Neural cell (in vitro differentiated cells): ENCODE results near the gene PRSS35. TPM values are rescaled to one million over a fixed set of nuclear protein-coding genes. Genes with fewer than 3 reads are reported as not detected.
"Not testable (repeated sequence)": the region's sequence is repeated elsewhere in the genome, so short reads cannot be mapped to it uniquely, and the experiment has no call there.

ENCODE experiments used
- H2AFZ ChIP-seq: fragments of 200-600, 300-800 bp; sonication (generic), shearing (Covaris generic); 2 replicates; pipeline ENCODE4 v1.6.0; 2014; ENCODE audit warnings: low read depth, mild to moderate bottlenecking, antibody characterized with exemption, low read length, moderate library complexity
- H3F3A ChIP-seq: fragments of 200-600 bp; shearing (Covaris generic); 2 replicates; pipeline ENCODE4 v1.6.1; 2016; ENCODE audit warnings: mild to moderate bottlenecking, moderate library complexity, mixed read lengths, antibody characterized with exemption, low read length; ENCODE audit not compliant: insufficient read depth, poor library complexity, severe bottlenecking
- H3K27ac ChIP-seq: fragments of 200-600, 300-800 bp; sonication (generic), shearing (Covaris generic); 2 replicates; pipeline ENCODE4 v1.5.1; 2014; ENCODE audit warnings: mild to moderate bottlenecking, low read length, moderate library complexity
- H3K27me3 ChIP-seq: fragments of 300-800, 200-600 bp; sonication (generic), shearing (Covaris generic); 2 replicates; pipeline ENCODE4 v1.6.0; 2014; ENCODE audit warnings: mild to moderate bottlenecking, low read depth, low read length, moderate library complexity; ENCODE audit not compliant: insufficient read depth
- H3K36me3 ChIP-seq: fragments of 300-800, 200-600 bp; sonication (generic), shearing (Covaris generic); 2 replicates; pipeline ENCODE4 v1.5.1; 2014; ENCODE audit warnings: mild to moderate bottlenecking, antibody characterized with exemption, low read length, moderate library complexity; ENCODE audit not compliant: insufficient read depth
- H3K4me2 ChIP-seq: fragments of 300-800, 200-600 bp; sonication (generic), shearing (Covaris generic); 2 replicates; pipeline ENCODE4 v1.6.0; 2014; ENCODE audit warnings: mild to moderate bottlenecking, low read length
- H3K4me3 ChIP-seq: fragments of 300-800, 200-600 bp; sonication (generic), shearing (Covaris generic); 2 replicates; pipeline ENCODE4 v1.5.1; 2014; ENCODE audit warnings: mild to moderate bottlenecking, low read length, moderate library complexity
- H3K79me2 ChIP-seq: fragments of 200-600 bp; shearing (Covaris generic); replicated peaks from 2 replicates; pipeline ENCODE4 v1.6.0; 2014; ENCODE audit warnings: mild to moderate bottlenecking, low read length, moderate library complexity; ENCODE audit not compliant: insufficient read depth
- H3K9ac ChIP-seq: fragments of 300-800, 200-600 bp; sonication (generic), shearing (Covaris generic); 2 replicates; pipeline ENCODE4 v1.6.1; 2016; ENCODE audit warnings: mild to moderate bottlenecking, low read length, mixed read lengths
- H3K9me2 ChIP-seq: fragments of 200-600 bp; shearing (Covaris generic); 2 replicates; pipeline ENCODE4 v1.6.1; 2016; ENCODE audit warnings: mild to moderate bottlenecking, low read length, mixed read lengths; ENCODE audit not compliant: insufficient read depth
- H3K9me3 ChIP-seq: fragments of 200-600, 300-800 bp; sonication (generic), shearing (Covaris generic); 2 replicates; pipeline ENCODE4 v1.6.1; 2016; ENCODE audit warnings: mild to moderate bottlenecking, mixed run types, low read length, moderate library complexity, mixed read lengths
- H4K20me1 ChIP-seq: fragments of 200-600 bp; shearing (Covaris generic); 2 replicates; pipeline ENCODE4 v1.6.1; 2016; ENCODE audit warnings: mild to moderate bottlenecking, mixed run types; ENCODE audit not compliant: insufficient read depth
- CTCF ChIP-seq: fragments of 450-650 bp; IDR thresholded peaks from 2 replicates; pipeline ENCODE4 v1.5.1; 2014; ENCODE audit warnings: antibody characterized with exemption, mild to moderate bottlenecking, moderate library complexity; ENCODE audit not compliant: poor library complexity, severe bottlenecking
- EP300 ChIP-seq: fragments of 450-650 bp; conservative IDR thresholded peaks from 2 replicates; pipeline ENCODE4 v1.6.1; 2014; ENCODE audit warnings: antibody characterized with exemption, mild to moderate bottlenecking, moderate library complexity; ENCODE audit not compliant: poor library complexity, severe bottlenecking
- EZH2 ChIP-seq: fragments of 200-600, 300-800 bp; shearing (Covaris generic), sonication (generic); IDR thresholded peaks from 2 replicates; pipeline ENCODE4 v1.6.1; 2014; ENCODE audit warnings: antibody characterized with exemption, low read length, borderline replicate concordance, mild to moderate bottlenecking; ENCODE audit not compliant: insufficient read depth, poor library complexity, severe bottlenecking
- MXI1 ChIP-seq: fragments of 450-650 bp; conservative IDR thresholded peaks from 2 replicates; pipeline ENCODE4 v1.6.1; 2014; ENCODE audit warnings: antibody characterized with exemption, mild to moderate bottlenecking; ENCODE audit not compliant: poor library complexity, severe bottlenecking
- POLR2AphosphoS5 ChIP-seq: IDR thresholded peaks from 2 replicates; pipeline ENCODE4 v1.6.1; 2012
- RAD21 ChIP-seq: fragments of 450-650 bp; conservative IDR thresholded peaks from 2 replicates; pipeline ENCODE4 v1.6.1; 2014; ENCODE audit warnings: antibody characterized with exemption, mild to moderate bottlenecking, moderate library complexity
- REST ChIP-seq: IDR thresholded peaks from 2 replicates; pipeline ENCODE4 v1.6.1; 2012; ENCODE audit warnings: borderline replicate concordance
- SMC3 ChIP-seq: fragments of 450-650 bp; conservative IDR thresholded peaks from 2 replicates; pipeline ENCODE4 v1.6.1; 2014; ENCODE audit warnings: antibody characterized with exemption, mild to moderate bottlenecking, moderate library complexity; ENCODE audit not compliant: poor library complexity
- TAF1 ChIP-seq: IDR thresholded peaks from 2 replicates; pipeline ENCODE4 v1.6.1; 2012; ENCODE audit warnings: low read depth
- polyA plus RNA-seq: library from polyadenylated mRNA; depleted of rRNA; stranded (reverse); fragments of >200 nt; gene quantifications from 2 replicates; pipeline ENCODE4 v1.2.3, GENCODE V29; 2014

PRSS35 gene
- polyA plus RNA-seq, 1 donor from 2014 or later = 0.32 TPM

- no peak overlapping the region for H2AFZ ChIP-seq
- H3K36me3 ChIP-seq = no peaks in the 10 kb centered on the region
- no peaks in the 10 kb centered on the region for H3K9me2 ChIP-seq
- no peaks in the 10 kb centered on the region for H3K9me3 ChIP-seq
- TF ChIP-seq EP300 = no peak
- no peak for TF ChIP-seq POLR2AphosphoS5
- no peak for TF ChIP-seq SMC3
- no peak for TF ChIP-seq REST
- TF ChIP-seq CTCF = no peak
- TF ChIP-seq MXI1 = no peak
- H3F3A ChIP-seq = no peaks in the 10 kb centered on the region
- H4K20me1 ChIP-seq = no peaks in the 10 kb centered on the region
- H3K79me2 ChIP-seq = no peaks in the 10 kb centered on the region
- no peak overlapping the region for H3K9ac ChIP-seq
- H3K4me3 ChIP-seq = no peak overlapping the region
- H3K27ac ChIP-seq = no peak overlapping the region
- no peak overlapping the region for H3K4me2 ChIP-seq
- H3K27me3 ChIP-seq = no peaks in the 10 kb centered on the region
These were observed 27.3 kb downstream of the PRSS35 start for GRCh38 chr6:83539678-83540077.

- H3K27me3 ChIP-seq = no peaks in the 10 kb centered on the region
- H3K9me2 ChIP-seq = no peaks in the 10 kb centered on the region
- H3K79me2 ChIP-seq = no peaks in the 10 kb centered on the region
- H3K36me3 ChIP-seq = no peaks in the 10 kb centered on the region
- no peaks in the 10 kb centered on the region for H3F3A ChIP-seq
- no peak overlapping the region for H3K4me2 ChIP-seq
- H3K9ac ChIP-seq = no peak overlapping the region
- H3K4me3 ChIP-seq = no peak overlapping the region
- H2AFZ ChIP-seq = no peak overlapping the region
- TF ChIP-seq MXI1 = no peak
- no peak for TF ChIP-seq RAD21
- TF ChIP-seq SMC3 = no peak
- TF ChIP-seq REST = no peak
- TF ChIP-seq TAF1 = no peak
- TF ChIP-seq POLR2AphosphoS5 = no peak
- TF ChIP-seq CTCF = no peak
- no peak for TF ChIP-seq EZH2
- no peak for TF ChIP-seq EP300
- no peak overlapping the region for H3K27ac ChIP-seq
- no peaks in the 10 kb centered on the region for H4K20me1 ChIP-seq
- no peaks in the 10 kb centered on the region for H3K9me3 ChIP-seq
These were observed 34.3 kb downstream of the PRSS35 start for GRCh38 chr6:83546636-83547035.

GRCh38 chr6:83550482-83550881 is 38.1 kb downstream of the PRSS35 start:
- H3K4me3 ChIP-seq, H3K79me2 ChIP-seq, H3K4me2 ChIP-seq, H2AFZ ChIP-seq, H3K9ac ChIP-seq, H3K27me3 ChIP-seq, H4K20me1 ChIP-seq, H3K27ac ChIP-seq, H3F3A ChIP-seq, H3K9me3 ChIP-seq, H3K9me2 ChIP-seq: not testable (repeated sequence)
- peaks cover 22% of the 10 kb centered on the region for H3K36me3 ChIP-seq
